HG03521 (cell line): ENCODE measurements around the gene PDS5B.
"Not testable (repeated sequence)": the region's sequence is repeated elsewhere in the genome, so short reads cannot be mapped to it uniquely, and the experiment has no call there.

Source experiments
- ATAC-seq: cut with Tn5 transposase; IDR thresholded peaks from one replicate; pipeline ENCODE4 v1.9.1; 2021; ENCODE audit warnings: mild to moderate bottlenecking, moderate library complexity; ENCODE audit not compliant: unreplicated experiment

PDS5B gene

DNA sequence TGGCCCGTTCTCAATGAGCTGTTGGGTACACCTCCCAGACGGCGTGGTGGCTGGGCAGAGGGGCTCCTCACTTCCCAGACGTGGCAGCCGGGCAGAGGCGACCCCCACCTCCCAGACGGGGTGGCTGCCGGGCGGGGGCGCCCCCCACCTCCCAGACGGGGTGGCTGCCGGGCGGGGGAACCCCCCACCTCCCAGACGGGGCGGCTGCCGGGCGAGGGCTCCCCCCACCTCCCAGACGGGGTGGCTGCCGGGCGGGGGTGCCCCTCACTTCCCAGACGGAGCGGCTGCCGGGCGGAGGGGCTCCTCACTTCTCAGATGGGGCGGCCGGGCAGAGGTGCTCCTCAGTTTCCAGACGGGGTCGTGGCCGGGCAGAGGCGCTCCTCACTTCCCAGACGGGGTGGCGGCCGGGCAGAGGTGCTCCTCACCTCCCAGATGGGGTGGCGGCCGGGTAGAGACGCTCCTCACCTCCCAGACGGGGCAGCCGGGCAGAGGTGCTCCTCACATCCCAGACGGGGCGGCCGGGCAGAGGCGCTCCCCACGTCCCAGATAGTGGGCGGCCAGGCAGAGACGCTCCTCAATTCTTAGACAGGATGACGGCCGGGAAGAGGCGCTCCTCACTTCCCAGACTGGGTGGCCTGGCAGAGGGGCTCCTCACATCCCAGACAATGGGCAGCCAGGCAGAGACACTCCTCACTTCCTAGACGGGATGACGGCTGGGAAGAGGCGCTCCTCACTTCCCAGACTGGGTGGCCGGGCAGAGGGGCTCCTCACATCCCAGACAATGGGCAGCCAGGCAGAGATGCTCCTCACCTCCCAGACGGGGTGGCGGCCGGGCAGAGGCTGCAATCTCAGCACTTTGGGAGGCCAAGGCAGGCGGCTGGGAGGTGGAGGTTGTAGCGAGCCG lies 135.1 kb downstream of the PDS5B start:
- ATAC-seq: not testable (repeated sequence)

DNA sequence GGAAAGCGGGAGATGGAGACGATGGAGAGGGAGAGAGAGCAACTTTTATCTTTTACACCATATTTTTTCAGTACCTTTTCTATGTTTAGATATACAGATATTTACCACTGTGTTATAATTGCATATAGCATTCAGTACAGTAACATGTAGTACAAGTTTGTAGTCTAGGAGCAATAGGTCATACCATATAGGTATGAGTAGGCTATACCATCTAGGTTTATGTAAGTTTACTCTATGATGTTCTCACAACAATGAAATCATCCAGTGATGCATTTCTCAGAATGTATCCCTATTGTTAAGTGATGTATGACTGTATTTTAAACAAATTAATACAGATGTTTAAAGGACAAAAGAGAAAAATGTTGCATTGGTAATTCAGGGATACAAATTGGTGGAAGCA lies 136.1 kb downstream of the PDS5B start:
- no peak for ATAC-seq

DNA sequence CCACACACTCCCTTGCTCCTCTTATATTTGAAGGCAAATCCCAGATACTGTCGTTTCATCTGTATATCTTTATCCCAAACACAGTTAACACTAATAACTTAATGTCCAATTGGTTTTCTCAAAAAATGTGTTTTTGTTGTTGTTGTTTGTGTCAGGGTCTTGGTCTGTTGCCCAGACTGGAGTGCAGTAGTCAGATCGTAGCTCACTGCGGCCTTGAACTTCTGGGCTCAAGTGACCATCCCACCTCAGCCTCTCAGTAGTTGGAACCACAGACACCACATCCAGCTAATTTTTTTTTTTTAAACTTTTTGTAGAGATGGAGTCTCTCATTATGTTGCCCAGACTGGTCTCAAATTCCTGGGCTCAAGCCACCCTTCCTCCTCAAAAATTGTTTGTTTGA lies 137.7 kb downstream of the PDS5B start:
- ATAC-seq: no peak

DNA sequence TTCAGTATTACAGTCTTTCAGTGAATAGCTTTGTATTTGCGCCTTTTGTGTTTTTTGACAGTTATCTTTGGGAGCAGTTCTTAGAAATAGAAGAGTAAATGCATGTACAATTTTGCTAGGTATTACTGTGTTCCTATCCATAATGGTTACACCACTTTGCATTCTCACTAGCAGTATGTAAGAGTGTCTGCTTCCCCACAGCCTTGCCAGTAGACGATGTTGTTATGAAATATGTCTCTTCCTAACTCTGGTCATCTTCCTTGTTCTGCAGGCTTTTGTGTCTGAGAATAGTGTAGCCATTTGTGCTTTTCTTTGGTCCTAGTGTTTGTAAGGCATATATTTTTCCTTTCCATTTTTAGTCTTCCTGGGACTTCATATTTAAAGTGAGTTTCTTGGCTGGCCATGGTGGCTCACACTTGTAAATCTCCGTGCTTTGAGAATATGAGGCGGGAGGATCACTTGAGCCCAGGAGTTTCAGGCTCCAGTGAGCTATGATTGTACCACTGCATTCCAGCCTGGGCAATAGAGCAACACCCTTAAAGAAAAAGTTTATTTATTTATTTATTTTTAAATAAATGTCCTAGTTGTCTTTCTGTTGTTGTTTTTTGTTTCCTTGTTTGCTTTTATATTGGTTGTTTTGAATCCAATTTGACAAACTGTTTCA lies 140.3 kb downstream of the PDS5B start:
- no peak for ATAC-seq

DNA sequence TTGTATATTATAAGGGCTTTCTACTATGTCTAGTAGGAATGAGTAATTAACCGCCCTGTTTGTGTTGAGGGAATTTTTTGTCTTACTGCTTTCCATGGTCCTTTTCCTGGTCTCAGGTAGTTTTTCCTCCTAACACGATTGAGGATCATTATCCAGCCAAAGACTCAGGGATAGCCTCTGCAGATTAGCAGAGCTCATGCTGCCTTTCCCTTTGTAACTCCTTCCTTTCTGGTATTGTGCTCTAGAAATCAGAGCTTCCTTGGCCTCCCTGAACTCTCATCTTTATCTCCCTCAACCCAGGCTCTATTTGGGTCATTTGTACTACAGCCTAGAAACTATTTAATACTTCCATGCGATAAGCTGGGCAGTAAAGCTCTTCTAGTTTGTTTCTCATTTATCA lies 142.1 kb downstream of the PDS5B start:
- ATAC-seq: no peak

DNA sequence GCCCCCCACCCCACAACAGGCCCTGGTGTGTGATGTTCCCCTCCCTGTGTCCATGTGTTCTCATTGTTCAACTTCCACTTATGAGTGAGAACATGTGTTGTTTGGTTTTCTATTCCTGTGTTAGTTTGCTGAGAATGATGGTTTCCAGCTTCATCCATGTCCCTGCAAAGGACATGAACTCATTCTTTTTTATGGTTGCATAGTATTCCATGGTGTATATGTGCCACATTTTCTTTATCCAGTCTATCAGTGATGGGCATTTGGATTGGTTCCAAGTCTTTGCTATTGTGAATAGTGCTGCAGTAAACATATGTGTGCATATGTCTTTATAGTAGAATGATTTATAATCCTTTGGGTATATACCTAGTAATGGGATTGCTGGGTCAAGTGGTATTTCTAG lies 142.8 kb downstream of the PDS5B start:
- not testable (repeated sequence) for ATAC-seq

DNA sequence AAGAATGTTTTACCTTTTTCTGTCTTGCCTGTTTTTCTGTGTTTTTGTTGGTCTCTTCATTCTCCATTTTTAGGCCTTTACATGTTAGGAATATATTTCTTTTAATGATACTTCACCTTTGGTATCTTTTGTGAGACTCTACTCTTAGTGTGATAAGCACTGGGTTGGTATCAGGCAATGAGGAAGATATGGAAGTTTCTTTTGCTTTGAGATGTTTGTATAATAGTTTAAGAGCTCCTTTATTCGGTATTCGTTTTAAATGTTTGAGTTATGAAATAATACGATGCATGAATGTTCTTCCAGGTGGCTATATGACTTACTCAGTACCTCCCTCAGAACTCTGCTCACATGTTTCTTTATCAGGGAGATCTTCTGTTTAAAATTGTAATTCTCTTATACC lies 144.8 kb downstream of the PDS5B start:
- no peak for ATAC-seq

DNA sequence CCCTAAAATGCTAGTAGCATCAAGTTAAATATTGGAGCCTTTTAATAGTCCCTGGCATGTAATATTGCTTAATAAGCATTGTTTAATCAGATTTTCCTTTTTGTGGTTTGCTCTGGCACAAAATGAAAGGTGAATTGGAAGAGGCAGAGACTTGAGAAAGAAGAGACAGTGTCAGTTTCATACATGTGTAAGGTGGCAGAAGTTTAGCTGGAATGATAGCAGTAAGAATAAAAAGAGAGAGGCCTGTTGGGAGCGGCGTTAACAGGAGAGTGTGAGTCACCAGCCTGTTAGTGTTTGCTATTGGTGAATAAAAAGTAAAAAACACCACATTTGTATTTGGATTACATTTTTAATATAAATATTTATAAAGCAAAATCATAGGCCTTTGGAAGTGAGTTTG lies 145.3 kb downstream of the PDS5B start:
- ATAC-seq: no peak

DNA sequence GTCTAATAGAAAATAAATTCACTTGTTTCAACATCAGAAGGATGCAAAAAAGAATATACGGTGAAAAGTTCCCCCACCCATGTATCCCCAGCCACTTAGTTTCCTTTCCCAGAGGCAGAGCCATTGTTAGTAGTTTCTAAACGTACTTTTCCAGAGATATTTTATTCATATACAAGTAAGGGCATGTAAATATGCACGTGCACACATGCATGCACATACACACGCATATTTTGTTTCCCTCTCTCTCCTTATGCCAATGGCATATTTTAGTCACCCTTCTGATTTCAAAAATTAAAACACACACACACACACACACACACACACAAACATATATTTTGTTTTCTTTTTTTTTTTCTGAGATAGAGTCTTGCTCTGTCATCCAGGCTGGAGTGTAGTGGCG lies 147.4 kb downstream of the PDS5B start:
- ATAC-seq: no peak

DNA sequence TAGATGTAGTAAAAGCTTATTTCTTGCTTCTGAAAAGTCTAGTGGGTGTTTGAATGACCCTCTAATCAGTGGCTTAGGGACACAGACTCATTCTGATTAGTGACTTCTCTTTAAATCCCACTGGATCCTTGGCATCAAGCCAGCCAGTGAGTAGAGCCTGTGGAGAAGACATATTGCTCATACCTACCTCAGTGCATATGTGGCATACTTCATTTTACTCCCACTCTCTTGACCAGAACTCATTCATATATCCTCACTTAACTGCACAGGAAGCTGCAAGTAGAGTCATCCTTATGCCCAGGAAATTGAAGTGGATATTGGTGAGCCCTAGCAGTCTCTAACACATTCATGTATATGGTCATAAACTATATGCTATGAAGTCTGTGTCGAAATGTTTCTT lies 148.3 kb downstream of the PDS5B start:
- ATAC-seq: no peak

DNA sequence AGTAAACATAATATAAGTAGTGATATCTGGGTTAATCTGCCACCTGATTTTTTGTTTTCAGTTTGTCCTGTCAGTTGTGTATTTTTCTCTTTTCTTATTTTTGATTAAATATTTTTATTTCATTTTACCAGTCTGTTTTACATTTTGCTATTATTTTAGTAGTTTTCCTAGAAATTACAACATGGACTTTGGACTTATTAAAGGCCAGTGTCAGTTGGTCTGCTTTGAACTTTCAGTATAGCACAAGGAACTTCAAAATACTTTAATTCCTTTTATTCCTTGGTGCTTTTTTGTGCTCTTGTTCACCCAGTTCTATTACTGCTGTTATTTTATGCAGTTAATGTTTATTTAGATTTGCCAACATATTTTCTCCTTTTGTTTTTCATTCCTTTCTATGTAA lies 149.6 kb downstream of the PDS5B start:
- no peak for ATAC-seq

DNA sequence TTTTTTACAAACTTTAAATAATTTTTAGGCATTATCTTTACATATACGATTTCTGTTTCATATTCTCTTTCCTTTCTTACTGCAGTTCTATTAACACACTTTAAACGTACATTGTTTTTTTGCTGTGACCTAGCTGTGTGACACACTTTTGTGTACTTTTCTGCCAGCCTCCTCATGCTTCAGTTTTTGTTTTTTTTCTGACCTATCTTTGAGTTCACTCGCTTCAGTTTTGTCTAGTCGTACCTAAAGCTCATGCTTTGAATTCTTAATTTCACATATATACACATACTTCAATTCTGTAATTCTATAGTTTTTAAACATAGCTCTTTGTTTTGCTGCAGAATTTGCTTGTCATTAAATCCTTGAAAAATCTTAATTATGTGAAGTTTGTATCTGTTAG lies 150.4 kb downstream of the PDS5B start:
- ATAC-seq: no peak

DNA sequence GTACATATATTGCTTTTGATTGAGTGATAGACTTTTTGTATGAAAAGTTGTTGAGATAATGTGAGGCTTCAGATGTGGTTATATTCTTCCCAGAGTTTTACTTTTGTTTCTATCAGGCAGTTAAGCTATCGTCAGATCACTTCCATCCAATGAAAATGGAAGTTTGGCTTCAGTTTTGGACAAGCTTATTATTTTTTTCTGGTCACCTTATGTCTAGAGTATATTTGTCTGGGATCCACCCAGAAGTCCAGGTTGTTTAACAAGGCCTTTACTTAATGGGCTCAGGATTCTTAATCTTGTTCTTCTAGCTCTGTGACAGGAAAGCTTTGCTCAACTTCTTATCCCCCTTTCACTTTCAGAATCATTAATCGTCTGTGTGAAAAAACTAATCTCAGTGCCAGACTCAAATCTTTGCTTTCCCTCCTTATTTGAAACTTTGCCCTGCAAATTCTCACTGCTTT lies 150.9 kb downstream of the PDS5B start:
- ATAC-seq: peak; percentile 49

DNA sequence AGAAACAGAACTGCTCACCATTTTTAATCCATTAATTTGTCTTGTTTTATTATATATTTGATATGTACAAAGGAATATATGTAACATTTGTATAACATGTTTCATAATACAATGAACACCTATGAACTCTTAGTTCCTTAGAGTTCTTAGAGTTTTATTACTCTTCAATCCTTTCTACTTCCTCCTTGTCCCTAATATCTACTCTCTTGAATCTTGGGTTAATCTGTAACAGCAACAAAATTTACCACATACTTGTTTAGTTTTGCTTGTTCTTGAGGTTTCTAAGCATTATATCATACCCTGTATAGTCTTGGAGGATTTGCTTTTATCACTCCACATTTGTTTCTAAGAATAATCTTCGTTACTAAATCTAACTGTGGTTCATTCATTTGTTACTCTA lies 151.4 kb downstream of the PDS5B start:
- ATAC-seq: peak; percentile 37

DNA sequence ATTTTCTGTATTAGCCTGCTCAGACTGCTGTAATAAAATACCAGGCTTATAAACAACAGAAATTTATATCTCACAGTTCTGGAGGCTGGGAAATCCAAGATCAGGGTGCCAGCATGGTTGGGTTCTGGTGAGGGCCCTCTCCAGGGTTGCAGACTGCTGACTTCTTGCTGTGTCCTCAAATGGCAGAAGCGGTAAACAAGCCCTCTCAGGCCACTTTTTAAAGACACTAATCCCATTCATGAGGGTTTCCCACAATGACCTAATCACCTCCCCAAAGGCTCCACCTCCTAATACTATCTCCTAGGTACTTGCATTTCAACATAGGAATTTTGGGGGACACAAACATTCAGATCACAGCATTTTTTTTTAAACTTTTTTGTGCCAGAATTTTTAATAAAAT lies 159.3 kb downstream of the PDS5B start:
- ATAC-seq: no peak

DNA sequence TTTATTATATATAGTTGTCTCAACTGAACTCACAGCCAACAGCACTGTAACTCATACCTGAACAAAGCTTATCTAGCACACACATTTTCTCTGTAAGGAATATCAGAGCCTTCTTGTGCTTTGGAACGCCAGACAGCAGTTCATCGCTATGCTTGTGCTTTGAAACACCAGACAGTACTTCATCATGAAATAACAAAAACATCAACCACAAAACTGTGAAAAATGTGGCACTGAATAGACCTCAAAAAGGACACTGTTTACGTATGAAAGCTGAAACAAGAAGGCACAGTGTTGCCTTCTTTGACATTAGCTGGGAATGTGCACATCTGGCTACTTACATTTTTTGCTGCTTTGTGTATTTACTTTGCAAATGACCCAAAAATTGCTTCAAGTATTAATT lies 160.2 kb downstream of the PDS5B start:
- ATAC-seq: no peak

DNA sequence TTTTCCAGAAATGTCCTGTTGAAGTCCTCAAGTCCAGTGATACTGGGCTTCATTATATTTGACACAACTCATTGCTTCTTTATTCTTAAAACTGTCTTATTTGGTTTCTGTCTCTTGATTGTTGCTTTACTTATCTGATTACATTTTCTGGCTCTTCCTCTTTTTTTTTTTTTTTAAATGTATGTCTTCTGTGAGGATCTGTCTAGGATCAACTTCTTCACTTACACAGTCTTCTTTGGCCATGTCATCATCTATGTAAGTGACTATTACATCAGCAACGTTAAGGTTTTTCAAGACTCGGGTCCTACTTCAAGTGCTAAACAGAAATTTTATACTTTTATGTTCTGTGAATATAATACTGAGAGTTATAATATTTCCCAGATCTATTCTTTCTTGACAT lies 162.1 kb downstream of the PDS5B start:
- ATAC-seq: no peak

DNA sequence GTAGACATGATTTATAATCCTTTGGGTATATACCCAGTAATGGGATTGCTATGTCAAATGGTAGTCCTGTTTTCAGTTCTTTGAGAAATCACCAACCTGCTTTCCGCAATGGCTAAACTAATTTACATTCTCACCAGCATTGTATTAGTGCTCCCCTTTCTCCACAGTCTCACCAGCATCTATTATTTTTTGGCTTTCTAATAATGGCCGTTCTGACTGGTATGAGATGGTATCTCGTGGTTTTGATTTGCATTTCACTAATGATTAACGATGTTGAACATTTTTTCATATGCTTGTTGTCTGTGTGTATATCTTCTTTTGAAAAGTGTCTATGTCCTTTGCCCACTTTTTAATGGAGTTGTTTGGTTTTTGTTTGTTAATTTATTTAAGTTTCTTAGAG lies 165.1 kb downstream of the PDS5B start:
- no peak for ATAC-seq

DNA sequence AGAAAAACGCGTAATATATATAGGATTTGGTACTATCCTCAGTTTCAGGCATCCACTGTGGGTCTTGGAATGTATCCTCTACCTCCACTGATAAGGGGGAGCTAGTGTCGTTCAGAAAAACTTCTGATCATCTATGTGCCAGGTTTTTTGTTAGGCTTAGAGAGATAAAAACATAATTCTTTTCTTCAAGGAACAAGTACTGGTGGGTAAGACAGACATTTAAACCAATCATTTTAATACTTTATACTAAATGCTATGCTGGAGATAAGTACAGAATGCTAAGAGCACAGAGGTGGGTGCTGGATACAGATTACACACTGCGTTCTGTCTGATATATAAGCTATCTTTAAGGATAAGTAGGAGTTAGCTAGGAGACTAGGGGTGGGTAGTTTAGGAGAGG lies 166.1 kb downstream of the PDS5B start:
- ATAC-seq: no peak

DNA sequence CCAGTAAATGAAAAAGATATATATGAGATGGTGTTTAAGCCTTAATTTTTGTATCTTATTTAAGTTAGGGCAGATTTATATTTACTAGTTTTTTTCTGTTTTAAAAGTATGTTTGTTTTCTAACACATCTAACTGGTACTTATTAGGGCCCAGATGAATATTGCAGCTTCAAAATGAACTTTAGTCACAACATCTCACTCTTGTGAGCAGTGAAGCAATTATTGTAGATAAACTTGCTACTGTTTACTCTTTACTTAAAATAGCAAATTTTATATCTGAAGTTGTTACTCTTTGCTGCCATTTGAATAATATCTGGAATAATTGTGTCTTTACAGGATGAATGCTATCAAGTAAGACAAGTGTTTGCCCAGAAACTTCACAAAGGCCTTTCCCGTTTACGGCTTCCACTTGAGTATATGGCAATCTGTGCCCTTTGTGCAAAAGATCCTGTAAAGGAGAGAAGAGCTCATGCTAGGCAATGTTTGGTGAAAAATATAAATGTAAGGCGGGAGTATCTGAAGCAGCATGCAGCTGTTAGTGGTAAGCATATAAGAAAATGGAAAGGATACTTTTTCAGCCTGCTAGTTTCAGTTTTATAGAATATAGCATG lies 166.8 kb downstream of the PDS5B start:
- ATAC-seq: no peak

DNA sequence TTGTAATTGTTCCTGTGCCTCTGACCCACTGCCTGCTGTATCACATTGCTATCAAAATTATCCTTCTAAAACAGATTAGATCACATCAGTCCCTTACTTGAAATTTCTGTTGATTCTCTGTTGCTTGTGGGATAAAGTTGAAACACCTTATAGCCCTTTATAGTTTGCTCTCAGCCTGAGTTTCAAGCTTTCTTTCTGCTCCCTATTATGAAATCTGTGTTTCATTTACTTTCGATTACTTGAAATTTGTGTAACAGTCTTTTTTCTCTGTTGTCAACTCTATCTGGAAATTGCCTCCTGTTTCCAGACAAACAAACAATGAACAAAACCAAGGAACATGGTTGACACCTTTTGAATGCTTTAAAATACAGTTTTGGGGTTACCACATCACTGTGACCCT lies 167.9 kb downstream of the PDS5B start:
- no peak for ATAC-seq

DNA sequence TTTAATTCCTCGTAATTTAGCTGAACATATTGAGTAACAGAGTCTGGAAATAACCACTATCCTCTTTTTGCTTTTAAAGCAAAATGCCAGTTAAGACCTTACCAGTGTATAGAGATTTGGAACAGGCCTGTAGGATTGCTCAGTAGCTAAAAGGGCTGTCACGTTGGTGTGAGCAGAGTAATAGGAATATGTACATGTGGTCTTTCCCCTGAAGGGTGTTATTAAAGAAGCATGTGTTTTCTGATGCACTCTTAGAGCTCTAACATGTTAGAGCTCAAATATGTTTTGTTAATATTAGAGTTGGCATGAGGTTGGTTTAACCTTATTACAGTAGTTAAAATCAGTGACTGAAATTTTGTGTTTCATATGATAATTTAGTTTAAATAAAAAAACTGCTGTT lies 172.9 kb downstream of the PDS5B start:
- no peak for ATAC-seq
